Esophagus squamous epithelium (tissue), 4 donors: ENCODE results near the gene DENND1B.

Source experiments
- POLR2A ChIP-seq, 4 donors: fragments of 450-650 bp; IDR thresholded peaks; one replicate each; pipeline ENCODE4 v1.6.1; 2017; ENCODE audit warnings: antibody characterized with exemption in 4 of 4, mild to moderate bottlenecking in 4 of 4, moderate library complexity in 3 of 4
- TF ChIP-seq, protein P1 (sequence below), 6 experiments: fragments of 450-650 bp in 4 of 6; fragments of 200-600 bp in 2 of 6; sonication (generic) in 2 of 6; IDR thresholded peaks; one replicate each; pipeline ENCODE4 v1.5.1; 2016 to 2019; ENCODE audit warnings: antibody characterized with exemption in 6 of 6, mild to moderate bottlenecking in 4 of 6, moderate library complexity in 4 of 6

DNA sequence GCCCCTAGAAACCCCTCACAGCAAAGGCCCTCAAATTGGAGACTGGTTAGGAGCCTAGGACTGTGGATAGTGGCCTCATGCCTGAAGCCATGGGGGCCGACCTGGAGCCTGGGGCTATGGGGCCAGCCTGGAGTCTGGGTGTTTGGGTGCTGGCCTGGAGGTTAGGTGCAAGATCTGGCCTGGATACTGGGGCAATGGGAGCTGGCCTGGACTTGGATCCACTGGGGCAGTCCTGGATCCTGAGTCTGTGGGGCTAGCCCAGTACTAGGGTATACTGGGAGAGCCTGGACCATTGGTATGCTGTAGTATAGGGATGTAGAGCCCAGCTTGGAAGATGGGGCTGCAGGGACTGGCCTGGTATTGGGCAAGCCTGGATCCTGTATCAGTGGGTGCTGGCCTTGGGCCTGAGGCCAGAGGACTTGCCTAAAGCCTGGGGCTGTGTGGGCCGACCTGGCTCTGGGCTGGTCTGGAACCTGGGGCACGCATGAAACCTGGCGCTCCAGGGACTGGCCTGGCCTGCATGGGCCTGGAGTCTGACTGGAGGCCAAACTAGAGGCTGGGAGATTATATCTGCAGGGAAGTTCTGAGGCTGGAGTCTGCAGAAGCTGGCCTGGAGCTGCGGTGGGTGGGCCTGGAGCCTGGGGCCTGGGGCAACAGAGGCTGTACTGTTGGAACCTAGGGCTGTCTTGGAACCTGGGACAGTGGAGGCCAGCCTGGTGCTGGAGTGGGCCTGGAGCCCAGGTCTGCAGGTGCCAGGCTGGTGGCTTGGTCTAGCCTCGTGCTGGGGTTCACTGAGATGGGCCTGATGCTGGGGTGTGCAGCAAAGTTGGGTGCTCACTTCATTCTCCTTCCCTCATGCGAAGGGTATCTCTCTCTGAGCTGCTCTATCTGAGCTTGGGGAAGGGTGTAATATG lies 12.6 kb upstream of the DENND1B start:
- TF ChIP-seq, protein P1, sequence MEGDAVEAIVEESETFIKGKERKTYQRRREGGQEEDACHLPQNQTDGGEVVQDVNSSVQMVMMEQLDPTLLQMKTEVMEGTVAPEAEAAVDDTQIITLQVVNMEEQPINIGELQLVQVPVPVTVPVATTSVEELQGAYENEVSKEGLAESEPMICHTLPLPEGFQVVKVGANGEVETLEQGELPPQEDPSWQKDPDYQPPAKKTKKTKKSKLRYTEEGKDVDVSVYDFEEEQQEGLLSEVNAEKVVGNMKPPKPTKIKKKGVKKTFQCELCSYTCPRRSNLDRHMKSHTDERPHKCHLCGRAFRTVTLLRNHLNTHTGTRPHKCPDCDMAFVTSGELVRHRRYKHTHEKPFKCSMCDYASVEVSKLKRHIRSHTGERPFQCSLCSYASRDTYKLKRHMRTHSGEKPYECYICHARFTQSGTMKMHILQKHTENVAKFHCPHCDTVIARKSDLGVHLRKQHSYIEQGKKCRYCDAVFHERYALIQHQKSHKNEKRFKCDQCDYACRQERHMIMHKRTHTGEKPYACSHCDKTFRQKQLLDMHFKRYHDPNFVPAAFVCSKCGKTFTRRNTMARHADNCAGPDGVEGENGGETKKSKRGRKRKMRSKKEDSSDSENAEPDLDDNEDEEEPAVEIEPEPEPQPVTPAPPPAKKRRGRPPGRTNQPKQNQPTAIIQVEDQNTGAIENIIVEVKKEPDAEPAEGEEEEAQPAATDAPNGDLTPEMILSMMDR (IDR thresholded peaks at IDR 0.05), result no peak
- no peak for TF ChIP-seq POLR2A (IDR thresholded peaks at IDR 0.05)
